GM21576 (cell line): ENCODE data around the gene DHH.

Experiments
- ATAC-seq: cut with Tn5 transposase; IDR thresholded peaks from one replicate; pipeline ENCODE4 v1.9.1; 2021; ENCODE audit warnings: mild to moderate bottlenecking, moderate library complexity; ENCODE audit not compliant: unreplicated experiment

DHH gene

DNA sequence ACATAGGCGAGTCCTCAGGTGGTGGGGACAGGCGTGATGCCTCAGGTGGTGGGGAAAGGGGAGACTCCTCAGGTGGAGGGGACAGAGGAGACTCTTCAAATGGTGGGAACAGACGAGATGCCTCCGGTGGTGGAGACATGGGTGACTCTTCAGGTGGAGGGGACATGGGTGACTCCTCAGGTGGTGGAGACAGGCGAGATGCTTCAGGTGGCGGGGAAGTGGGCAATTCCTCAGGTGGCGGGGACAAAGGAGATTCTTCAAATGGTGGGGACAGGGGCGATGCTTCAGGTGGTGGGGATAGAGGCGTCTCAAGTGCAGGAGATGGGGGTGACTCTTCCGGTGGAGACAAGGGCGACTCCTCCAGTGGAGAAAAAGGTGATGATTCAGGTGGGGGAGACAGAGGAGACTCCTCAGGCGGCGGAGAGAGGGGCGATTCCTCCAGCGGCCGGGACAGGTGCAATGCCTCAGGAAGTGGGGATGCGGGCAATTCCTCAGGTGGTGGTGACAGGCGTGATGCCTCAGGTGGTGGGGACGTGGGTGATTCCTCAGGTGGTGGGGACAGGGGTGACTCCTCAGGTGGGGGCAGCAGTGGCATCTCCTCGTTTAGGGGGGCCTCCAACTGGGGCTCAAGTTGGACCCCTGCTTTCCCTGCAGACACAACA, 42.7 kb downstream of the DHH start:
- no peak for ATAC-seq

DNA sequence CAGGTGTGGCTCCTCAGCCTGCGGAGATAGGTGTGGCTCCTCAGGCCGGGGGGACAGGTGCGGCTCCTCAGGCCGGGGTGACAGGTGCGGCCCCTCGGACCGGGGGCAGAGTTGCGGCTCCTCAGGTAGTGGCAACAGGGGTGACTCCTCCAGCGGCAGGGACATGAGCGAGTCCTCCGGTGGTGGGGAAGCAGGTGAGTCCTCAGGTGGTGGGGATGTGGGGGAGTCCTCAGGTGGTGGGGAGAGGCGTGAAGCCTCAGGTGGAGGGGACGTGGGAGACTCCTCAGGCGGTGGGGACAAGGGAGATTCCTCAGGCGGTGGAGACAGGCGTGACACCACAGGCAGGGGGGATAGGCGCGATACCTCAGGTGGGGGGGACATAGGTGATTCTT, 43.2 kb downstream of the DHH start:
- ATAC-seq: no peak

DNA sequence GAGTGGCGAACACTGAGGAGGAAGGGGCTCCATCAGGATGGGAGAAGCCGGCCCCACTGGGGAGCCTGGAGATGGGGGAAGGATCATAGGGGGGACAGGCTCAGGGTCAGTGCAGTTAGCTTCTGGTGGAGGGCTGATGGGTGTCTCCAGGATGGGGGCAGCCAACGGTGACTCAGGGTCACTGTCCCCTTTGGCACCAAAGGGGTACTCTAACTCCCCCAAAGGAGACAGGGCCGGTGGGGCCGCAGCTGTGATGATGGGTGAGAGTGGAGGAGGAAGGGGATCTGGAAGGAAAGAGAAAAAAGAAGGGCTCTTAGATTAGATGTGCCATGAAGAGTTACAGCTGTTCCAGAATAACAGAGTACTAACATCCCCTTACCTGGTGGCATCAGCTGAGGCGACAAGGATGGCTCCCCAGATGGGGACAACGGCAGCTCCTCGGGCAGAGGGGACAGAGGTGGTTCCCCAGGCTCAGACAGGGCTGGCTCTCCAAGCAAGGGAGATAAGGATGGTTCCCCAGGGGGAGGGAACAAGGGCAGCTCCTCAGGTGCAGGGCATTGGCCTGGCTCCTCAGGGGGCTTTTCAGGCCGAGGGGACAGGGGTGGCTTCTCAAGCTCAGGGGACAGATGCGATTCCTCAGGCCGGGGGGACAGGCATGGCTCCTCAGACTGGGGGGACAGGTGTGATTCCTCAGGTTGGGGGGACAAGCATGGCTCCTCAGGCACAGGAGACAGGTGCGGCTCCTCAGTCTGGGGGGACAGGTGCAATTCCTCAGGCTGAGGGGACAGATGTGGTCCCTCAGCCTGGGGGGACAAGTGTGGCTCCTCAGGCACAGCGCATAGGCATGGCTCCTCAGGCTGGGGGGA, 43.9 kb downstream of the DHH start:
- ATAC-seq: no peak

DNA sequence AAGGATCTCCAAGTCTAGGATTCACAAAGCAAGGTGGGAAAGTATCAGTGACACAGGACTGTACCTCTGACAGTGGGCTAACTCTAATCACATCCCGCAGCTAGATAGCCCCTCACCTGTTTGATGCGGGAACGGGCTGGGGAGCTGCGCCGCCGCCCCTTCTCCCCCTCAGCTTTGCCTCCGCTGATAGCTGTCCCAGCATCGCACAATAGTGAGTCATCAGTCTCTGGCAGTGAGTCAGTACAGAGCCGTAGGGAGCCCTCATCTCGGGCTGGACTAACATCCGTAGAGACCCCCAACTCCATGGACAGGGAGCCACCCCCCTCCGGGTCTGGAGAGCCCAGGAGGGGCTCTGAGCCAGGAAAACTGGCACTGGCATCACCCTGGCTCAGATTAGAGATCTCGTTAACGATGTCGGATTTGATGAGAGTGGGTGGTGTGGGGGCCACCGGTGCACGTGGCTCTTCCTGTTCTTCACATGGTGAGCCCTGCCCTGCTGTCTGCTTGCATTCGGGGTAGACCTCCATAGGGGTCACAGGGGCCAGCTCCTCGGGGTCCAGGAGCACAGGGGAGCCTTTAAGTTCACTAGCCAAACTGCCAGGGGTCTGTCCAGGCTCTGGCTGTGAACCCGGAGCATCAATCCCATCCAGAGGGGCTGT, 44.9 kb downstream of the DHH start:
- ATAC-seq: no peak

GRCh38 chr12:49048953-49049352, 45.6 kb downstream of the DHH start:
- no peak for ATAC-seq

DNA sequence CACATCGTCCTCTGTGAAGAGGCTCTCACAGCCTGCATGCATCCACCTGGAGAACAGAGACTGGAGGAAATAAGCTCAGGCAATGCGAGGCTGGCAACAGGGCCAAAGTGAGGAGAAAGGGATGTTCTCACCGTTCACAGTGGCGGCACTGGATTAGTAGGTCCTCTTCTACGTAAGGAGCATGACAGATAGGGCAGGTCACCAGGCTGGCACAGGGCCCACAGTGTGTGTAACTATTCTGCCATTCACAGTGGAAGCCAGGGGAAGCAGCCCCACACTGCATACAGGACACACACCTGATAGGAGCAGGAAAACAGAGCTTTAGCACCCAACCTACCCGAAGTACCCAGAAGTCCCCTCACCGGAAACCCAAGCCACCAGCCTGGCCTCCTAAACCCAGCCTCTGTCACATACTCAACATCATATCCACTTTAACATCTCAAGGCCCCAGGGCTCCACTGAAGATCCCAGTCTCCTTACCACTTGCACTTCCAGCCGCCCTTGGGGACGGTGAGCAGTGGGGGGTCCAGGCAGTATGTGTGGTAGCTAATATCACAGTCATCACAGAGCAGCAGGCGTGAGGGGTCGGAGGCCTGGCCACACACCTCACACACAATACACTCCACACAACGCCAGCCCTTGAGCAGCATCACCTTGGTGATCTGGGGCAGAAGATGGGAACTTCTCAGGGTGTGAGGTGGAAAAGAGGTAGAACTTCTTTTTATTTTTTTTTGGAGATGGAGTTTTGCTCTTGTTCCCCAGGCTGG, 48.3 kb downstream of the DHH start:
- ATAC-seq: no peak

- no peak for ATAC-seq
Measured at GRCh38 chr12:49044660-49045059, 49.9 kb downstream of the DHH start.

DNA sequence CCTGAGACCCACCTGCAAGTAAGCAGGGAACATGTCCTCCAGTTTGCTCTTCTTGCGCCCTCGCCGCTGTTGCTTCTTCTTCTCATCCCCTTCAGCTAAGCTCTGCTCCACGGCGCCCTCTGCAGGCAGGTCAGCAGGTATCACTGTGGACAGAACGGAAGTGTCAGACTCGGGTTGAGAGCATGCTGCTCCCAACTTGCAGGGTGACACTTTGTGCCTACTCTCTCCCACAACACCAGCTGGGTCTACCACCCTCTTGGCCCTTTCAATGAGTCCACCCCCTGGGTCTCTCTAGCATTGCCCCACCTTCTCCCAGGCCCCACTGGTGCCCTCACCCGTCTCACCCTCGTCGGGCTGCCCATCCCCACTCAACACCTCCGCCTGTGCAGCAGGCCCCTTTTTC, 50.7 kb downstream of the DHH start:
- no peak for ATAC-seq

DNA sequence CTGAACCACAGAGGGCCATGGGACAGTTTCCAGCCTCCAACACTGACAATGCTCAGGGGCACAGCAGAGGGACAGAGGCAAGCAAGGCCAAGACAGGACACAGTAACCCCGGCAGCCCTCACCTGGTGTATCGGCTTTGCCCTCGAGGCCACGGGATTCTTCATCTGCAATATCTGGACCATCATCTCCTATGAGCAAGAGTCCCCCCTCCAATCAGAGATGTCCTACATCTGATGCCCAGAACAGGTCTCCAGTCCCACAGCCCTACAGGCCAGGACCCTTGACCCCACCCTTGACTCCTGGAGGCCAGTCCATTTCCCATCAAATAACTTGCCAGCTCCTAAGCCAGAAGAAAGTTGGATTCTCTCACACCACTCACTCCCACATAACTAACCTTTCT, 51.4 kb downstream of the DHH start:
- no peak for ATAC-seq

- no peak for ATAC-seq
Measured at GRCh38 chr12:49041881-49042484, 52.6 kb downstream of the DHH start.

GRCh38 chr12:49041036-49041880, 53.3 kb downstream of the DHH start:
- no peak for ATAC-seq

GRCh38 chr12:49040364-49040855, 54.2 kb downstream of the DHH start:
- ATAC-seq: no peak

- no peak for ATAC-seq
Measured at GRCh38 chr12:49039421-49040363, 54.9 kb downstream of the DHH start.

- ATAC-seq: no peak
Measured at GRCh38 chr12:49038291-49038955, 56.2 kb downstream of the DHH start.

GRCh38 chr12:49037947-49038237, 56.7 kb downstream of the DHH start:
- no peak for ATAC-seq

GRCh38 chr12:49037111-49037946, 57.3 kb downstream of the DHH start:
- no peak for ATAC-seq
